IPS DF 4.7 (cell line): Measurements from ENCODE around the gene HHIPL1.

Source experiments
- DNase-seq: peaks from one replicate; pipeline ENCODE4 v3.0.0-alpha.2; 2013; ENCODE audit warnings: low spot score; ENCODE audit errors: extremely low read depth

Gene HHIPL1

GRCh38 chr14:99674064-99674650 lies 29.2 kb downstream of the HHIPL1 start:
- DNase-seq: no peak

- DNase-seq: no peak
Measured at GRCh38 chr14:99674776-99675381, 29.9 kb downstream of the HHIPL1 start.

DNA sequence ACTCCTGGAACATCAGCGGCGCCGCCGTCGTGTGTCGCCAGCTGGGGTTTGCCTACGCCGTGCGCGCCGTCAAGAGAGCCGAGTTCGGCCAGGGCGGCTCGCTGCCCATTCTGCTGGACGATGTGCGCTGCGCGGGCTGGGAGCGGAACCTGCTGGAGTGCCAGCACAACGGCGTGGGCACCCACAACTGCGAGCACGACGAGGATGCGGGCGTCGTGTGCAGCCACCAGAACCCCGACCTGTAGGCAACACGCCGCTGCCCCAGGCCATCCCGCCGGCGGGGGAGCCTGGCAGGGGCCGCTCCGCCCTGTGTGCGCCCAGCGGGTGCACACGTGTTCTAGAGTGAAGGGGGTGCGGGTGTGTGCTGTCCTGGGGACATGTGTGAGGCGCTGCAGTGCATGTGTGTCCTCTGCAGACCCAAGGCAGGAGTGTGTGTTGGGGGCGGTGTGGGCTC lies 30.5 kb downstream of the HHIPL1 start:
- DNase-seq: no peak

DNA sequence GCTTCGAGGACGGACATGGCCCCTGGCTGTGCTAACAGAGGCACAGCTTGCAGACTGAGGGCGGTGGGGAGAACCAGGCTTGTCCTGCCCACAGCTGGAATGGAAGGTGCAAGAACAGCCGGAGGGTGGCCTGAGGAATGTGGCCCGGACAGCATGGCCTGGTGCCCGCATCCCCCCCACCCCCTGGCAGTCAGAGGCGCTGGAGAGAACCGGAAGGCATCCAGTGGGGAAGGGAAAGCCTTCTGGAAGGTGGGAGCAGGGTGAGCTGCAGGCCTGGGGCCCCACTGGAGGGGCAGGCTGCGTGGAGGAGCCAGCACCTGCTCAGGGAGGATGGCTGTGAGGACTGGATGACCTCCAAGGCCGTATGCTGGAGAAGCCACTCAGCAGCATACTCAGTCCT lies 31.0 kb downstream of the HHIPL1 start:
- no peak for DNase-seq

GRCh38 chr14:99676657-99677056 lies 31.7 kb downstream of the HHIPL1 start:
- DNase-seq: no peak

DNA sequence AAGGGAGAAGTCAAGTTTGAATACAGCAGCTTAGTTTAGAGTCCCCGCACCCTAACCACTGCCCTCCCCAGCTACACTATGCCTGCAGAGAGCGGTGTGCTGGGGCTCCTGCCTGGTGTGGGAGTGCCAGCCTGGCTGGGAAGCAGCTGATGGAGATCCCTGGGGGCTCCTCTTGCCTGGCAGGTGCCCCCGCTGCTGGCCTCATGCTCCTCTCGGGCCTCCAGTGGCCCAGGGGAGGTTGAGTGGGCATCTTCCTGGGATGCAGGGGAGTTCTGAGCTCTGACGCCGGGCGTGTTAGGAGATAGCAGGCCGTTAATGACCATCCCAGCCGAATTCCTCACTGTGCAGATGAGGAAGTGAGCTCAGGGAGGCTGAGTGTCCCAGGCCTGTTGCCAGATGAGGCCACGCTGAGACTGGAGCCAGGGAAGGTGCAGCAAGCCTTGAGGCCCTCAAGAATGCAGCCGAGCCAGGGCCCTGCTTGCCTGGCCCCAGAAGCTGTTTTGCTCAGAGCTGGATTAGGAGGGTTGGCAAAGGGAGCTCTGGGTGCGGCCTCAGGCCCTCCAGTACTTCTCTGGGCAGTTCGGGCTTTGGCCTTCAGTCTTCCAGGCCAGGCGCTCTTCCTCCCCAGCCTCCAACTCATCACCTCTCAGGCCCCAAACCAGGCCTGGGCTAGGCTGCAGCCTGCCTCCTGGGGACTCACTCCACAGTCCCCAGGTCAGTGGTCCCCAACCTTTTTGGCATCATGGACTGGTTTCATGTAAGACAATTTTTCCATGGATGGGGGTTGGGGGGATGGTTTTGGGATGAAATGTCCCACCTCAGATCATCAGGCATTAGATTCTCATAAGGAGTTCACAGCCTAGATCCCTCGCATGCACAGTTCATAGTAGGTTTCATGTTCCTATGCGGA lies 32.6 kb downstream of the HHIPL1 start:
- no peak for DNase-seq

DNA sequence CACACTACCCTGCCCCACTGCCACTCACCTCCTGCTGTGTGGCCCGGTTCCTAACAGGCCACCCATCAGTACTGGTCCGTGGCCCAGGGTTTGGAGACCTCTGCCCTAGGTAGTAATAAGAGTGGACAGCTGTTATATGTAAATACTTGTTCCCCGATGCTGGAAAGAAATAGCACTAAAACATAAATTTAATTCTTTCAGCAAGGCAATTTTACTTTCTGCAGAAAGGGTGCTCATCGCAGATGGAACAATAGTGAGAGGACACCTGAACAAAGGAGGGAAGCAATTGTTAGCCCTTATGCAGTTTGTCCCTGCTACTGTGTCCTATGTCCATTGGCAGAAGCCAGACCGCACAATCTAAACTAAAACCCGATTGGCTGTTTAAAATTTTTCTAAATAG lies 33.3 kb downstream of the HHIPL1 start:
- DNase-seq: no peak

DNA sequence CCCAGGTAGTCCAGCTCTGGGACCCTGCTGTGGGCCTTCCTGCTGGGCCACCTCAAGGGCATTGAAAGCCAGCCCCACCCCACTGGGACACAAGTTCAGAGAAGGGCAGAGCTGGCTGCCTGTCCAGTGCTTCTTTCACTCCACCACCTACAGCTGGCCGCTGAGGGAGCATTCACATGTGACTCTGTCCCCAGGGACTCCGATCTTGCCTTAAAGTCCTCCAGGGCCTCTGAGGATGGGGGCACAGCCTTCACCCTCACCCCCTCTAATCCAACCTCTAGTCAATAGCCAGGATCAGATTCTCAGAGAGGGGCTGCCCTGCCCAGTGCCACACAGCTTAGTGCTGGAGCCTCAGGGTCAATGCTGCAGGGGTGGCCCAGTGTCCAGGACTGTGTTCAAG lies 34.2 kb downstream of the HHIPL1 start:
- no peak for DNase-seq

- DNase-seq: no peak
Measured at GRCh38 chr14:99679543-99679942, 34.6 kb downstream of the HHIPL1 start.

DNA sequence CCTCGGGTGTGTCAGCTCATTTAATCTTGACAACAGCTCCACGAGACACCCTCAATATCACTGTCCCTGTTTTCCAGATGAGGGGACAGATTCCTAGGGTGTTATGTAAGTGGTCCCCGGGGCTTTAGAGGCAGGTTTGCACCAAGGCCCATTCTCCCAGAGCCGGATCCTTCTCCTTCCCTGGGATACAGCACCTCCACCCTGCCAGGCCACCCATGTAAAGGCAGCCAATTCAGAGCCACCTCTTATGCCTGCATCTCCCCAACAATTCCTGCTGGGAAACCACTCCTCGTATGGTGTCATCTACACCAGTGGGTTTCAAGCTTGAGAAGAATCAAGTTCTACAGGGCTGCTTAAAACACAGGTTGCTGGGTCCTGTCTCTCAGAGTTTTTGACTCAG lies 35.1 kb downstream of the HHIPL1 start:
- DNase-seq: no peak

- no peak for DNase-seq
Measured at GRCh38 chr14:99681101-99681831, 36.3 kb downstream of the HHIPL1 start.

- DNase-seq: no peak
Measured at GRCh38 chr14:99681832-99682148, 36.9 kb downstream of the HHIPL1 start.

- no peak for DNase-seq
Measured at GRCh38 chr14:99682809-99683618, 38.1 kb downstream of the HHIPL1 start.

GRCh38 chr14:99683619-99684409 lies 38.9 kb downstream of the HHIPL1 start, which contains the start of gene CYP46A1:
TSS of gene CYP46A1 (plus strand) at chr14:99684298. CDS start at chr14:99684418, 120 bp downstream.
- no peak for DNase-seq

GRCh38 chr14:99684410-99684934 lies 39.5 kb downstream of the HHIPL1 start:
- DNase-seq: no peak

DNA sequence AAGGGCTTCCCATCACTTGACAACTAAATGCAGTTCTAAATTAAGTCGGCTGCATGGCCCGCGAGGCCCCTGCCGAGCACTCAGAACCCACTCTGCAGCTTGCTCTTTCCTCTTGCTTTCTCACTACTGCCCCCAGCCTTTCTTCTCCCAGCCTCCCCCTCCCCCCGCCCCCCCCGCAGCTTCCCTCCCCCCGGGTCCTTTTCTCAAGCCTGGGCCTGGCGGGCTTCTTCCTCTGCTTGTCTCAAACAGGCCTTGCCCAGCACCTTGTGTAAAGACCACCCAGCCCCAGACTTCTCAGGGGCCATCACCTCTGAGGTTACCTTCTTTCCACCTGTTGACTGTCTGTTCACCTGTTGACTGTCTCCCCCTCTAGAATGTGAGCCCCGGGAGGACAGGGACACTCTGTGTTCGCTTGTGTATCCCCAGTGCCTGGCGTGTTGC lies 40.2 kb downstream of the HHIPL1 start:
- DNase-seq: no peak

GRCh38 chr14:99685596-99685995 lies 40.7 kb downstream of the HHIPL1 start:
- no peak for DNase-seq

DNA sequence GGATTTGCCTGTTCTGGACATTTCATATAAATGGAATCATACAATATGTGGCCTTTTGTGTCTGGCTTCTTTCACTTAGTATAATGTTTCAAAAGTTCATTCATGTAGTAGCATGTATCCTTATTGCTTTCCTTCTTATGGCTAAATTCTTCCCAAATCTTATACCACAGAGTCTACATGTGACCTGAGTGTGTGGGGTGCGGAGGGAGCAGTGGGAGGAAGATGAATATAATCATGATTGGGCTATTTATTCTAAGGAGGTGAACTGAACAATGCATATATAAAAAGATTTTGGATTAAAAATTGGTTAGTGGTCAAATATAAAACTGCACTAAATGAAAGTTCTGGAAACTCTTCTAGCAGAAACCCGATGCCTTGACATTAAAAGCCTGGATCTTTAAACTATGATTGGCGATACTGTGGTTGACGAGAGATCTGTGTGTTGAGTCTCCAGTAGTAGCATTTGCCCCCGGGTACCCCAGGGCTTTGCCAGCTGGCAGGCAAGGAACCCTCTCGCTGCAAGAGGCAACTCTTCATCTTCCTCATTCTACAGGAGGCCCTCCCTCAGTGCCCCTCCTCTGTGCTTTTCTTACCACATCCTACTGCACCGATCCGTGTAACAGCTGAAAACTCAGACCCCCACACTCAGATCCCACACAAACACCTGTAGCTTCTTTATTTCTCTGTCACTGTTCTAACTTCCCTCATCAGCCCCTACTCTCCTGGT lies 41.8 kb downstream of the HHIPL1 start:
- no peak for DNase-seq
